SU-DHL-6 (cell line): ENCODE data around the gene CIZ1.

ENCODE experiments used
- H2AFZ ChIP-seq: fragments of 200-600 bp; sonication (generic); 2 replicates; pipeline ENCODE4 v1.6.1; 2014; ENCODE audit warnings: low read depth, mild to moderate bottlenecking, moderate library complexity, mixed read lengths, antibody characterized with exemption, low read length; ENCODE audit not compliant: severe bottlenecking
- H3F3A ChIP-seq: fragments of 200-600 bp; shearing (Covaris generic); 2 replicates; pipeline ENCODE4 v1.6.0; 2016; ENCODE audit warnings: antibody characterized with exemption, mild to moderate bottlenecking; ENCODE audit not compliant: insufficient read depth
- H3K27ac ChIP-seq: fragments of 200-600 bp; sonication (generic); 2 replicates; pipeline ENCODE4 v1.5.1; 2016; ENCODE audit warnings: low read depth, mild to moderate bottlenecking, low read length, moderate library complexity, mixed read lengths
- H3K27me3 ChIP-seq: fragments of 200-600 bp; sonication (generic), shearing (Covaris generic); 2 replicates; pipeline ENCODE4 v1.6.0; 2014; ENCODE audit warnings: mild to moderate bottlenecking, low read length
- H3K36me3 ChIP-seq: fragments of 200-600 bp; sonication (generic); 2 replicates; pipeline ENCODE4 v1.6.1; 2014; ENCODE audit warnings: mild to moderate bottlenecking, low read length, mixed read lengths
- H3K4me2 ChIP-seq: fragments of 300-600, 200-600 bp; shearing (Covaris generic), sonication (generic); 2 replicates; pipeline ENCODE4 v1.6.0; 2014; ENCODE audit warnings: low read length, low read depth, mild to moderate bottlenecking; ENCODE audit not compliant: poor library complexity, severe bottlenecking
- H3K4me3 ChIP-seq: fragments of 200-600 bp; sonication (generic); 2 replicates; pipeline ENCODE4 v1.5.1; 2014; ENCODE audit warnings: antibody characterized with exemption, low read length, mild to moderate bottlenecking, mixed read lengths; ENCODE audit not compliant: insufficient read depth, poor library complexity, severe bottlenecking
- H3K79me2 ChIP-seq: fragments of 200-600 bp; sonication (generic); 2 replicates; pipeline ENCODE4 v1.6.1; 2014; ENCODE audit warnings: mild to moderate bottlenecking, low read length, moderate library complexity; ENCODE audit not compliant: insufficient read depth
- H3K9ac ChIP-seq: fragments of 200-600 bp; sonication (generic); 2 replicates; pipeline ENCODE4 v1.7.0; 2014; ENCODE audit warnings: mild to moderate bottlenecking, low read length
- H3K9me2 ChIP-seq: fragments of 200-600 bp; sonication (generic); replicated peaks from 2 replicates; pipeline ENCODE4 v1.6.1; 2014; ENCODE audit warnings: low read length; ENCODE audit not compliant: insufficient read depth
- H3K9me3 ChIP-seq: fragments of 200-600 bp; sonication (generic); 2 replicates; pipeline ENCODE4 v1.6.1; 2014; ENCODE audit warnings: low read length, mixed read lengths; ENCODE audit not compliant: insufficient read depth
- H4K20me1 ChIP-seq: fragments of 200-600 bp; sonication (generic); 2 replicates; pipeline ENCODE4 v1.6.1; 2014; ENCODE audit warnings: low read depth, mild to moderate bottlenecking, antibody characterized with exemption, low read length, moderate library complexity, mixed read lengths
- CTCF ChIP-seq: fragments of 200-600 bp; sonication (generic); IDR thresholded peaks from one replicate; pipeline ENCODE4 v1.5.1; 2017; ENCODE audit warnings: antibody characterized with exemption, mild to moderate bottlenecking, low read length, moderate library complexity; ENCODE audit not compliant: insufficient read depth, poor library complexity, severe bottlenecking
- EZH2phosphoT487 ChIP-seq: fragments of 200-600 bp; sonication (generic), shearing (Covaris generic); conservative IDR thresholded peaks from 2 replicates; pipeline ENCODE4 v1.6.1; 2018; ENCODE audit warnings: mild to moderate bottlenecking, antibody characterized with exemption, low read length, moderate library complexity, mixed read lengths

The CIZ1 gene

DNA sequence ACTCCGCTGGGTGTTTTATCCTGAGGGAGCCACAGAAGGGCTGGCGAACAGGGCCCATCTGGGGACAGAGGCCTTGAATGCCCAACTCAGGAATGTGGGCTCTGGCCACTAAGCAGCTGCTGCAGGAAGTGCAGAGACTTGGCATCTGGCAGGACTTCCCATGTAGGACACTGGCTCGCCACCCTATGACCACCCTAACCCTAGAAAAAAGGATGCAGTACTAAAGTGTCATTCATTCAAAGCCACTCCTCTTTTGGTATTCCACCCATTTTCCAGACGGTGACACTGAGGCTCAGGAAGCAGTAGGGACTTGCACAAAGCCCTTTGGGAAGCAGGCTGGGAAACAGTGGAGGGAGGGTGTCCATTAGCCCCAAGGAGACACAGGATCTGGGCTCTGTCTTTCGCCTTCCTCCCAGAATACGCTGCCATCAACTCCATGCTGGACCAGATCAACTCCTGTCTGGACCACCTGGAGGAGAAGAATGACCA is 28.3 kb downstream of the CIZ1 start:
- Histone ChIP-seq H3K9ac (no peak overlapping the region), H3K27ac (no peak overlapping the region), H3F3A (no peaks in the 10 kb centered on the region), H3K4me2 (no peak overlapping the region), H3K9me2 (no peaks in the 10 kb centered on the region), H4K20me1 (no peaks in the 10 kb centered on the region), H2AFZ (no peak overlapping the region), H3K4me3 (no peak overlapping the region), H3K79me2 (no peaks in the 10 kb centered on the region), H3K9me3 (no peaks in the 10 kb centered on the region), H3K27me3 (no peaks in the 10 kb centered on the region), H3K36me3 (no peaks in the 10 kb centered on the region)
- TF ChIP-seq EZH2phosphoT487: no peak
- TF ChIP-seq CTCF: no peak

- H3K4me3 ChIP-seq: no peak overlapping the region
- H2AFZ ChIP-seq: no peak overlapping the region
- TF ChIP-seq EZH2phosphoT487 (no peak), CTCF (no peak)
- H3K4me2 ChIP-seq: no peak overlapping the region
- H3K9ac ChIP-seq: no peak overlapping the region
- H3K9me2 ChIP-seq: no peaks in the 10 kb centered on the region
- H3K27me3 ChIP-seq: no peaks in the 10 kb centered on the region
- H3K9me3 ChIP-seq: no peaks in the 10 kb centered on the region
- H3K79me2 ChIP-seq: no peaks in the 10 kb centered on the region
- H3K27ac ChIP-seq: no peak overlapping the region
- no peaks in the 10 kb centered on the region for H4K20me1 ChIP-seq
- H3K36me3 ChIP-seq: no peaks in the 10 kb centered on the region
- H3F3A ChIP-seq: no peaks in the 10 kb centered on the region
Observed at GRCh38 chr9:128162215-128163026, 29.0 kb downstream of the CIZ1 start.

- Histone ChIP-seq H3K9ac (peak overlapping the region; percentile 86), H3K27me3 (no peaks in the 10 kb centered on the region), H3K27ac (no peak overlapping the region), H2AFZ (no peak overlapping the region), H4K20me1 (no peaks in the 10 kb centered on the region), H3K4me3 (peak overlapping the region; percentile 90), H3K79me2 (no peaks in the 10 kb centered on the region), H3K9me2 (no peaks in the 10 kb centered on the region), H3K9me3 (no peaks in the 10 kb centered on the region), H3F3A (no peaks in the 10 kb centered on the region), H3K36me3 (no peaks in the 10 kb centered on the region), H3K4me2 (peak overlapping the region; percentile 65)
- TF ChIP-seq EZH2phosphoT487: no peak
- no peak for TF ChIP-seq CTCF
Observed at GRCh38 chr9:128161215-128161902, 30.0 kb downstream of the CIZ1 start.
